Muscle layer of duodenum (tissue), 2 donors: ENCODE measurements around the gene DNAH11.

ENCODE experiments used
- H3K27ac ChIP-seq: one replicate; pipeline ENCODE4 v1.7.0; 2013; ENCODE audit warnings: mild to moderate bottlenecking, low read length
- H3K27me3 ChIP-seq: one replicate; pipeline ENCODE4 v1.7.0; 2013; ENCODE audit warnings: low read depth, mild to moderate bottlenecking, control low read depth, low read length
- H3K36me3 ChIP-seq, 2 donors: one replicate each; pipeline ENCODE4 v1.7.0; 2013; ENCODE audit warnings: low read length in 2 of 2, control low read depth in 1 of 2, mild to moderate bottlenecking in 1 of 2; ENCODE audit not compliant: insufficient read depth in 2 of 2, control insufficient read depth in 1 of 2
- H3K4me1 ChIP-seq, 2 donors: one replicate each; pipeline ENCODE4 v1.7.0; 2013; ENCODE audit warnings: low read length in 2 of 2, mild to moderate bottlenecking in 2 of 2, control low read depth in 1 of 2, moderate library complexity in 1 of 2; ENCODE audit not compliant: insufficient read depth in 2 of 2, control insufficient read depth in 1 of 2
- H3K4me3 ChIP-seq, 2 donors: one replicate each; pipeline ENCODE4 v1.7.0; 2013; ENCODE audit warnings: low read length in 2 of 2, low read depth in 1 of 2, mild to moderate bottlenecking in 1 of 2
- H3K9me3 ChIP-seq, 2 donors: one replicate each; pipeline ENCODE4 v1.7.0; 2013; ENCODE audit warnings: low read length in 2 of 2, control low read depth in 1 of 2, mild to moderate bottlenecking in 1 of 2; ENCODE audit not compliant: control insufficient read depth in 1 of 2
- donor health status: healthy.

Gene DNAH11

DNA sequence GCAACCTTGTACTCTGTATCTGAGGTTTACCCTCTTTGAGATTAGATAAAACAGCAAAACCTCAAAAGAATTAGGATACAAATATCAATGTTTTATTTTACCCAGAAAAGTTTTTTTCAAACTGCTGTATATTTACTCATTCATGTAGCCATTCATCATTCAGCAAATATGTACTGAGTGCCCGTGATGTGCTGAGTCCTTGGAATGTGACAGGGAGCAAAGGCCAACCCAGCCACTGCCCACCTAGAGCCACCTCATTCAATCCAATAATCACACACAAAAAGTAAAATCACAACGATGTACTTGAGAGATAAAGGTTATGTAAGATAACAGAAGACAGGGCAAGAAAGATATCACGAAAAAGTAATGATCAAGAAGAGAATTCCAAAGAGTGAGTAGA, 215.4 kb downstream of the DNAH11 start:
- Histone ChIP-seq H3K4me3 (no peak overlapping the region), H3K9me3 (no peaks in the 10 kb centered on the region), H3K4me1 (no peaks in the 10 kb centered on the region), H3K36me3 (no peaks in the 10 kb centered on the region), H3K27me3 (no peaks in the 10 kb centered on the region), H3K27ac (no peak overlapping the region)

DNA sequence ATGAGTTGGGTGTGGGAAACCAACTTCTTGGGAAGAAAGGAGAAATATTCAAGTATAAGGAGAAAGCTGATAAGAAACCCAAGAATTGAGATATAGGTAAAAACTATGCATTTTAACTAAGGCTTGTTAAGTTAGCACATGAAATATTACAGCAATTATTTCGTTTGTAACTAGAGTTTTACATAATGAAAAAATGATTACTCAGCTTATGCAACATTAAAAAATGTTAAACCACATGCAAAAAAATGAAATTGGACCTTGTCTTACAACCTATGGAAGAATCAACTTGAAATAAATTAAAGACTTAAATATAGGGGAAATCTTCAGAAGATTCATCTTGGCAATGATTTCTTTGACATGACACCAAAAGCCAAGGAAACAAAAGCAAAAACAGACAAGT, 219.6 kb downstream of the DNAH11 start:
- H3K27ac ChIP-seq: no peak overlapping the region
- no peaks in the 10 kb centered on the region for H3K4me1 ChIP-seq
- H3K36me3 ChIP-seq: no peaks in the 10 kb centered on the region
- H3K9me3 ChIP-seq: no peaks in the 10 kb centered on the region
- H3K4me3 ChIP-seq: no peak overlapping the region
- no peaks in the 10 kb centered on the region for H3K27me3 ChIP-seq

DNA sequence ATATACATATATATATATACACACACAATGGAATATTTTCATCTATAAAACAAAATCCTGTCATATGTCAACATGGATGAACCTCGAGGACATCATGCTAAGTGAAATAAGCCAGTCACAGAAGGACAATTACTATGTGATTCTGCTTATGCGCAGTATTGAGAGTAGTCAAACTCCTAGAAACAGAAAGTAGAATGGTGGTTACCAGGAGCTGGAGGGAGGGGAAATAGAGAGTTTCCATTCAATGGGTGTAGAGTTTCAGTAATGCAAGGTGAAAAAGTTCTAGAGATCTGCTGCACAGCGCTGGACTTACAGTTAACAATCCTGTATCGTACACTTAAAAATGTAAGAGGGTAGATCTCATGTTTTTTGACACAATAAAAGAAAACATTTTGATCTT, 221.0 kb downstream of the DNAH11 start:
- no peaks in the 10 kb centered on the region for H3K4me1 ChIP-seq
- no peak overlapping the region for H3K27ac ChIP-seq
- no peaks in the 10 kb centered on the region for H3K36me3 ChIP-seq
- no peaks in the 10 kb centered on the region for H3K9me3 ChIP-seq
- H3K27me3 ChIP-seq: no peaks in the 10 kb centered on the region
- H3K4me3 ChIP-seq: no peak overlapping the region

DNA sequence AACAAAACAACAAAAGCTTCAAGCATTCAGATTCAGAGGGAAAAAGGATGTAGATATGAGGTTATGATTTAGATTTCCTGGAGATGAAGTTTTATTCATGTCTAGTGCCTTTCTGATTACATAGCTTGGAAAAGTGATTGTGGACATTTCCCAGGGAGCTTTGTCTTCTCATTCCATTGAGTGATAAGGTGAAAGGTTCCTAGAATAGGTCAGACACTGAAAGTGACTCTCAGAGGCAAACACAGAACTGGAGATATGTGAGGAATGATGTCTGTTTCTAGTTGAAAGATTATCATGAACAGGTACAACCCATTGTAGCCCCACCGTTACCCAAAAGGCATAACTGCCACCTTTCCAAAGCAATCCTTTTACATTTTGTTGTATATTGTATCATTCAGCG, 223.4 kb downstream of the DNAH11 start:
- H3K27me3 ChIP-seq: no peaks in the 10 kb centered on the region
- H3K4me1 ChIP-seq: peaks cover 0 to 5% of the 10 kb centered on the region in 2 donors
- no peak overlapping the region for H3K4me3 ChIP-seq
- H3K36me3 ChIP-seq: no peaks in the 10 kb centered on the region
- H3K27ac ChIP-seq: no peak overlapping the region
- H3K9me3 ChIP-seq: no peaks in the 10 kb centered on the region

DNA sequence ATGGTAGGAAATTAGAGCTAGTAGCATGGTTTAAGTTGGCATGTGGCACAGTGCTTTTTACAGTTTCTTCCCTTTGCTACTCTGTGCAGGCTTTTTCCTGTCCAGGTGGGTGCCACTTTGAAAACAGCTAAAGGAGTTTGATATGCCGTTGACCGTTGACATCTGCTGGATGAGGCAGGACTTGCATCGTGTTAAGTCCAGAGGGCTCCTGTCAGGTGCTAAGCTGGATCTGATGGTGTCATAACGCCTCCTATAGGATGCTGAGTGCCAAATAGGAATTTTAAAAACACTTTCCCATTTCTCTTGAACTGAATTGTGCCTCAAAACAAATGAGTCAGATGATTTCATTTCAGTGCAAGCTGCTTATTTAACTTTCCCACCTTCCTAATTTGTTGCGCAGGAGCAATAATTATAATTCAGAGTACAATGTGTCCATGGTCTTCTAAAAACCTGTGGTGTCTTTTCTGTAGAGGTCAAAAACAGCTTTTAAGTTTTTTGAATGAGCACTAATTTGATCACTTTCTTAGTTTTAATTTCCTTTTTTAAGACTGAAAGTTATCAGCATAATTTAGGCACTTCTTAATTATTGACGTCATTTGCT, 224.6 kb downstream of the DNAH11 start:
- H3K4me3 ChIP-seq: no peak overlapping the region
- no peaks in the 10 kb centered on the region for H3K9me3 ChIP-seq
- no peak overlapping the region for H3K27ac ChIP-seq
- H3K36me3 ChIP-seq: no peaks in the 10 kb centered on the region
- peaks cover 0 to 14% of the 10 kb centered on the region in 2 donors for H3K4me1 ChIP-seq
- H3K27me3 ChIP-seq: no peaks in the 10 kb centered on the region

DNA sequence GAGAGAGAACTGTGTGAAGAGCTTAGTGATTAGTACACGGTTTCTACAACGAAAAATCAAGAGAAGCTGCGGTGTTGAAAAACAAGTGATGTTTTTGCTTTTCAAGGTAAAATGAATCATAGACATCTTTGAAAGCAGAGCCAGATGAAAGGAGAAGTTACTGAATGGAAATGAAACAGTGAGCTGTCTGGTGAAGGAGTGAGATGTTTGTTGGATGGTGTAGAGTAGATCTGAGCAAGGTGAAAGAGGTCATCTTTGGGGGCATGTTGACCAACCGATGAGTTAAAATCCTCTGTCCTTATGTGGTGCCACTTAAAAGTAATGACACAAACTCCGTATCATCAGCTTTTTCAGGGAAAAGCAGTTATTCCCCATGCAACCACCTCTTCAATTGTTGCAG, 225.4 kb downstream of the DNAH11 start:
- Histone ChIP-seq H3K9me3 (no peaks in the 10 kb centered on the region), H3K4me3 (no peak overlapping the region), H3K27ac (no peak overlapping the region), H3K4me1 (peaks cover 0 to 22% of the 10 kb centered on the region in 2 donors), H3K36me3 (no peaks in the 10 kb centered on the region), H3K27me3 (no peaks in the 10 kb centered on the region)

DNA sequence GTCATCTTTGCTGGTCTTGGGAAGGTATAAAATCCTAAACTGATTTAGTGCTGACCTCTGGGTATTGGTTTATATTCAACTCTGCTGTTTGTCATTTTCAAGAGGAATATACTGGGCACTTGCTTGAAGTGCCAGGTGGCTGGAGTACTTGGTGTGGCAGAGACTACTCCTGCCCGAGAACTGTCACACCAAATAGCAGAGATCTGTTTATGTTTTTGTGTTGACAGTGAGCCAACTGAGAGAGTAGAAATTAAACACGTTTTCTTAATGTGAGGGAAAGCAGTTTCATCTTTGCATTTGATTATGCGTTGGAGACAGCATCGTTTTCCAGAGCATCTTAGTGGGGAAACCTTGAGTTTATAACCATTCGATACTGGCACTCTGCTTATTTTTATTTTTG, 228.4 kb downstream of the DNAH11 start:
- no peak overlapping the region for H3K27ac ChIP-seq
- peaks cover 0 to 22% of the 10 kb centered on the region in 2 donors for H3K4me1 ChIP-seq
- no peaks in the 10 kb centered on the region for H3K27me3 ChIP-seq
- H3K4me3 ChIP-seq: no peak overlapping the region
- H3K9me3 ChIP-seq: no peaks in the 10 kb centered on the region
- H3K36me3 ChIP-seq: no peaks in the 10 kb centered on the region

DNA sequence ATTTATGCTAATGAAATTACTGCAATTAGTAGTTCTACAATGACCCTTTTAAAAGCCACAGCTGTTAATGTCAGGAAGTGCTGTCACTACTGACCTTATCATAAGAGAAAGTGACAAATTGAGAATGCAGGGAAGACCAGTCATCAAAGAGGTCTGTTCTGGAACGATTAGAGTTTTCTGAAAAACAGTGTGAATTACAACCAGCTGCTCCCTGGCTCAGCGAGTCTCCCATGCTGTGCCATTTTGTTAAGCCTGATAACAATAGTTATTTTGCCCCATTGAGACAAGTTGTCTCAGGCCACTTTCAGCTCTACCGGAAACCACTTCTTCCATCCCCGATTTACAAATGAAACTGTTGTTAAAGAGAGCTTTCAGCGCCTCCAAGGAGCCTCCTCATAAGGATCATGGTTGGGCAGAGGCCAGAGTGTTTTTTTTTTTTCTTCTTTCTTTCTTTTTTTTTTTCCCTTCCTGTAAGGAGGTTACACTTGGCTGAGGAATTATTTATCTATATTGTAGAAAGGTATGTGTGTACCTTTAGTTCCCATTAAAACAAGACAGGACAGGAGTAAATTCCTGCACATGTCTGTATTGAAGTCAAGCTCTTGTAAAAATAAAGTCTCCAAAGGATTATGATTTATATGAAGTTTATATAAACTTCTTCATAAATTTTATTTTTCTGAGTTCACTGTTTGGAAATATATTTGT, 229.2 kb downstream of the DNAH11 start:
- no peak overlapping the region for H3K27ac ChIP-seq
- H3K36me3 ChIP-seq: no peaks in the 10 kb centered on the region
- no peak overlapping the region for H3K4me3 ChIP-seq
- H3K9me3 ChIP-seq: no peaks in the 10 kb centered on the region
- no peaks in the 10 kb centered on the region for H3K27me3 ChIP-seq
- H3K4me1 ChIP-seq: peaks cover 0 to 22% of the 10 kb centered on the region in 2 donors

DNA sequence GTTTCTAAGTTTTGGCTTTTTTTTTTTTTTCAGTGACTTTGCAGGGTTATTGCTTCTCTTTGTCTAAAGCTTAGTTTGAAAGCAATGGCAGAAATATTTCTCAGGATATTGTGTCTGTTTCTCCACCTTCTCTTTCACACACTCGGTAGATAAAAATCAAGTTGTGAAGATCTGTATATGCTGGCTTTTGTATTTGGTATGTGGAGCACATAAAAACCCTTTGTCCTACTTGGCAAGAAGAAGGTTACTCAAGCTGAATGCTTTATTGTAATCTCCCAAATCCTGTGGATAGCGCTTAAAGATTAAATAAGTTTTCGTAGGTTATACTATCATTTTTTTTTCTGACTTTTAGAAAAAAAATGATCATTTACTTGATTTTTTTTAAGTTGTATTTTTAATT, 230.5 kb downstream of the DNAH11 start:
- Histone ChIP-seq H3K27me3 (no peaks in the 10 kb centered on the region), H3K27ac (no peak overlapping the region), H3K9me3 (no peaks in the 10 kb centered on the region), H3K4me1 (peaks cover 0 to 22% of the 10 kb centered on the region in 2 donors), H3K36me3 (no peaks in the 10 kb centered on the region), H3K4me3 (no peak overlapping the region)

DNA sequence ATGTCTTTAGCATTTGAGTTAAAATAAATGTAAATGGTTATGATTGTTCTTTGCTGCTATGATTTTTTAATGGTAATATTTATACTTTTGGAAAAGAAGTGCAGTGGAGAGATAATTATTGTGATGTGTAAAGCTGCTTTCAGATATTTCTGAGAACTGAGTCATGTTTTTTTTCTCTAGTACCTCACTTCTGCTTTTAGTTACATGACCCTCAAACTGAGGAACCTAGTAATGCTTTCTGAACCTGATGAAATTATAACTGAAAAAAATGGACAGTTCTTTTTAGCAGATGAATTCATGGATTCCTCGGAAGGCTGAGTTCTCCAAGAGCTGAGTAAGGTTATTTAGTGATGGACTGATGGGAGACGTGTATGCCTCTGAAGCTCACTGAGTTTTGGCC, 235.1 kb downstream of the DNAH11 start:
- H3K36me3 ChIP-seq: no peaks in the 10 kb centered on the region
- H3K4me3 ChIP-seq: no peak overlapping the region
- H3K4me1 ChIP-seq: peaks cover 0 to 3% of the 10 kb centered on the region in 2 donors
- no peak overlapping the region for H3K27ac ChIP-seq
- H3K27me3 ChIP-seq: no peaks in the 10 kb centered on the region
- no peaks in the 10 kb centered on the region for H3K9me3 ChIP-seq

DNA sequence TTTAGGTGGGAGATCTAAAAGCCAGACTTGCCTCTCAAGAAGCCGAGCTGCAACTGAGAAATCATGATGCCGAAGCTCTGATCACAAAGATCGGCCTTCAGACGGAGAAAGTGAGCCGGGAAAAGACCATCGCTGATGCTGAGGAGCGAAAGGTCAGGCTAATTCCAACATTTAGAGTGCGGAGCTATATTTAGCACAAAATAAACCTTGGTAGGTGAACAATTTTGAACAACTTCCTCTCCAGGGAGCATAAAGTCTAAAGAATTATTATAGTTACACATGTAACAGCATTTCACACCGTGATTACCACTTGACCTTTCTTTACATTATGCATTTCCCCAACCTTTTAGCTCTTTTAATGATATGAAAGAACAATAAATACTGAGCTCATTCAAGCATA, 236.1 kb downstream of the DNAH11 start:
- H3K4me1 ChIP-seq: no peaks in the 10 kb centered on the region
- H3K27ac ChIP-seq: no peak overlapping the region
- H3K36me3 ChIP-seq: no peaks in the 10 kb centered on the region
- no peaks in the 10 kb centered on the region for H3K9me3 ChIP-seq
- H3K4me3 ChIP-seq: no peak overlapping the region
- no peaks in the 10 kb centered on the region for H3K27me3 ChIP-seq

DNA sequence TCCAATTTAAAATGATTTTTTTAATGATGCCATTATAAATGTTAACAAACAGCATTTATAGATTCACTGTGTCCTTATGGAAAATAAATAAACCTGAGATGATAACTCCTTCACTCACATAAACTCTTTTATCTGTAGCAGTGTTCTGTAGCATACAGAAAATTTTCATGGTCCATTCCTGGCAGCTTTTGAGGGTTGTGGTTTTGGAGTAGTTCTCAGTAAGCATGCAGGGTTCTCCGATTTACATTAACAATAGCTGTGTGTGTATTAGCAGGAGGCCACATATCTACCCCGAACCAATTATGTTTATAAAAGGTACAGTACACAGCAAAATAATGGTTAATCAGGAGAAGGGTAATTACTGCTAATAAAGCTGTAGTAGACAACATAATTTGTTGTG, 240.2 kb downstream of the DNAH11 start:
- Histone ChIP-seq H3K27me3 (no peaks in the 10 kb centered on the region), H3K4me3 (no peak overlapping the region), H3K27ac (no peak overlapping the region), H3K36me3 (no peaks in the 10 kb centered on the region), H3K9me3 (no peaks in the 10 kb centered on the region), H3K4me1 (no peaks in the 10 kb centered on the region)
